Brain microvascular endothelial cell (primary cell): ENCODE measurements around the gene SERPINI1.

Source experiments
- DNase-seq: peaks from one replicate; pipeline ENCODE4 v3.0.0-alpha.2; 2020
- H3K27ac ChIP-seq: fragments of 250-450 bp; sonication (Bioruptor Pico); 2 replicates; pipeline ENCODE4 v1.5.1; 2020; ENCODE audit warnings: mild to moderate bottlenecking, moderate library complexity
- H3K27me3 ChIP-seq: fragments of 250-450 bp; sonication (Bioruptor Pico); replicated peaks from 2 replicates; pipeline ENCODE4 v1.5.1; 2020; ENCODE audit warnings: mild to moderate bottlenecking
- H3K36me3 ChIP-seq: fragments of 250-450 bp; sonication (Bioruptor Pico); replicated peaks from 2 replicates; pipeline ENCODE4 v1.5.1; 2020; ENCODE audit warnings: mild to moderate bottlenecking
- H3K4me3 ChIP-seq: 2 replicates; pipeline ENCODE4 v1.5.1; 2011; ENCODE audit warnings: low read depth, mild to moderate bottlenecking, control low read depth, low read length, moderate library complexity
- in situ Hi-C: cut with HindIII; loops from 2 replicates; pipeline ENCODE4 v1.10.0; 2017; ENCODE audit warnings: low sequenced_read_pairs, low pct_ligation_motif_present
- TF ChIP-seq, protein P1 (sequence below): IDR thresholded peaks from 2 replicates; pipeline ENCODE4 v1.5.1; 2011; ENCODE audit warnings: low read depth, mild to moderate bottlenecking, moderate library complexity, low read length, control low read depth, inconsistent platforms; ENCODE audit errors: missing control alignments

SERPINI1 gene

DNA sequence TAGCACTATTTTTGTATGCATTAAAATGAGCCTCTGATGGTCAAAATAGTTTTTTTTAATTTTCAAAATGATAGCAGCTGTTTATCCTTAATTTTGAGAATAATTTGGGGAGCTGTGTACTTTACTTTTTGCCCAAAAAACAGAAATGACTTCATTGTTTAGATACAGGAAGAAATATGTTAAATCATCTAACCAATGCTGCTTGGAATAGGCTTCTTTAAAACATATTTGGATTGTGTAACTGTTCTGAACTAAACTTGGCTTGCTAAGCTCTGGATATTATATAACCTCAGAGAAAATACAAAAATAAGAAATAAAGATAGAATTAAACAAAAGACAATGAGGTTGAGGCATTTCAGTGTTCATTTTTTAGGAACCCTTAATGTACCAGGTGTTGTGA lies 119.3 kb downstream of the SERPINI1 start:
- in situ Hi-C loops = no loop called here
- no peaks in the 10 kb centered on the region for H3K27me3 ChIP-seq
- H3K4me3 ChIP-seq = no peak overlapping the region
- H3K27ac ChIP-seq = no peak overlapping the region
- H3K36me3 ChIP-seq = no peaks in the 10 kb centered on the region
- TF ChIP-seq, protein P1, sequence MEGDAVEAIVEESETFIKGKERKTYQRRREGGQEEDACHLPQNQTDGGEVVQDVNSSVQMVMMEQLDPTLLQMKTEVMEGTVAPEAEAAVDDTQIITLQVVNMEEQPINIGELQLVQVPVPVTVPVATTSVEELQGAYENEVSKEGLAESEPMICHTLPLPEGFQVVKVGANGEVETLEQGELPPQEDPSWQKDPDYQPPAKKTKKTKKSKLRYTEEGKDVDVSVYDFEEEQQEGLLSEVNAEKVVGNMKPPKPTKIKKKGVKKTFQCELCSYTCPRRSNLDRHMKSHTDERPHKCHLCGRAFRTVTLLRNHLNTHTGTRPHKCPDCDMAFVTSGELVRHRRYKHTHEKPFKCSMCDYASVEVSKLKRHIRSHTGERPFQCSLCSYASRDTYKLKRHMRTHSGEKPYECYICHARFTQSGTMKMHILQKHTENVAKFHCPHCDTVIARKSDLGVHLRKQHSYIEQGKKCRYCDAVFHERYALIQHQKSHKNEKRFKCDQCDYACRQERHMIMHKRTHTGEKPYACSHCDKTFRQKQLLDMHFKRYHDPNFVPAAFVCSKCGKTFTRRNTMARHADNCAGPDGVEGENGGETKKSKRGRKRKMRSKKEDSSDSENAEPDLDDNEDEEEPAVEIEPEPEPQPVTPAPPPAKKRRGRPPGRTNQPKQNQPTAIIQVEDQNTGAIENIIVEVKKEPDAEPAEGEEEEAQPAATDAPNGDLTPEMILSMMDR = no peak
- no peak for DNase-seq

DNA sequence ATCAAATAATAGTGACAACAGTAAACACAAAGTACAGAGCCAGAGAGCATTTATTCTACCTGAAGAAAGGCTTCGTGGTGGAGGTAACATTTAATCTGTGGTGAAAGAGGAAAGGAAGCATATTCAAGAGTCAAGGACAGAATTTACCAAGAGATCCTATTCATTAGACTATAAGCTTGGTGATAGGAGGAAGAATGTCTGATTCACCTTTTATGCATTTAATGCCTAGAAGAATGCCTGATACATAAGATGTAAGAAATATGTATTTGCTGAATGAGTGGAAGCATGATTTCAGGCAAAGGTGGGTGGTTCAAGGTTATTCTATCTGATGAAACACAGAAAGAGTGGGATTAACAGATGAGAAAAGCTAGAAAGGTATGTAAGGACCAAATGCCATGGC lies 119.8 kb downstream of the SERPINI1 start:
- H3K27ac ChIP-seq = no peak overlapping the region

DNA sequence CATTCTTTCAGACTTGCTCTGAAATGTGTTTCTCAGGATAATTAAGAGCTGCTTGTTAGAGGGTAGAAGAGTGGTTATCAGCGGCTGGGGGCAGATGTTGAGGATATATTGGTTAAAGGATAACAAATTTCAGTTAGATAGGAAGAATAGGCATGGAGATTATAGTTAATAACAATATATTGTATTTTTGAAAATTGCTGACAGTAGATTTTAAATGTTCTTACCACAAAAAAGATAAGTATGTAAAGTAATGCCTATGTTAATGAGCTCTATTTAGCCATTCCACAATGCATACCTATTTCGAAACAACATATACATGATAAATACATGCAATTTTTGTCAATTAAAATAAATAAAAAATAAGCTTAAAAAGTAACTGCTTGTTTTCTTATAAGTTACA lies 123.3 kb downstream of the SERPINI1 start:
- Histone ChIP-seq H3K4me3 (no peak overlapping the region), H3K27me3 (no peaks in the 10 kb centered on the region)
- TF ChIP-seq, protein P1 = no peak

More for the DNA sequence above, 119.8 kb downstream of the SERPINI1 start:
- H3K27me3 ChIP-seq = no peaks in the 10 kb centered on the region
- in situ Hi-C loops = no loop called here
- no peak overlapping the region for H3K4me3 ChIP-seq
- H3K36me3 ChIP-seq = no peaks in the 10 kb centered on the region
- TF ChIP-seq, protein P1 = no peak
- DNase-seq = no peak

DNA sequence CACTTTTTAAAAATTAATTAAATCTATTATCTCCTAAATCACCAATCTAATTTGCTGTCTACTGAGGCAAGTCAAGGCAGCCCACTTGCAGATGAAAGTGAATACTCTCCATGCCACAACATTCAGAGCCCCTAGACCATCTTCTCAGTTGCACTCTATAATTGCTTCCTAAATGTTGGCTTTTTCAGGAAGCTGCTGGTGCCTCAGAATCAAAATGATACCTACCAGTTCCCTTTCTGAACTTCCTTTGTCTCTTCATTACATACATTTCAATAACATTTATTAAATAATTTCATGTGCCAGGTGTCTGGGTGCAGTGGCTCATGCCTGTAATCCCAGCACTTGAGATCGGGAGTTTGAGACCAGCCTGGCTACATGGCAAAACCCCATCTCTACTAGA lies 124.1 kb downstream of the SERPINI1 start:
- in situ Hi-C loops = no loop called here
- DNase-seq = no peak
- Histone ChIP-seq H3K27ac (no peak overlapping the region), H3K27me3 (no peaks in the 10 kb centered on the region), H3K4me3 (no peak overlapping the region), H3K36me3 (no peaks in the 10 kb centered on the region)
- TF ChIP-seq, protein P1 = no peak

More for the DNA sequence above, 123.3 kb downstream of the SERPINI1 start:
- H3K36me3 ChIP-seq = no peaks in the 10 kb centered on the region
- no peak for DNase-seq
- H3K27ac ChIP-seq = no peak overlapping the region
- in situ Hi-C loops = no loop called here

DNA sequence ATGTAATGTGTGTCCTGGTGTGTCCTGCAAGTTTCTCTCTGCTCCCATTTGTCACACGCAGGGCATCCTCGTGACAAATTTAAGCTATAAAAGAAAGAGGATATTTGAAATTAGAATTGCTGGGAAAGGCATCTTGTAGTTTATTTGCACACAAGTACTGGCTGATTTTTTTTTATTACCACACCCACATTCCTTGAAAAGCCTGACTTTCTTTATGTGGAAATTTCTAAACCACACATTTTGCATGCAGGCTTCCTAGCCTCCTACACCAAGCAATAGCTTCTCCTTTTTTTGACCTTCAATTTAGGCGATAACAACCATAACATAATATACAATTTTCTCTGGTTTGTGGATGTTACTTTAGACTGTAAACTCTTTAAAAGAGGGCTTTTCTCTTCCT lies 126.1 kb downstream of the SERPINI1 start:
- in situ Hi-C loops = no loop called here
- TF ChIP-seq, protein P1 = no peak
- DNase-seq = no peak

DNA sequence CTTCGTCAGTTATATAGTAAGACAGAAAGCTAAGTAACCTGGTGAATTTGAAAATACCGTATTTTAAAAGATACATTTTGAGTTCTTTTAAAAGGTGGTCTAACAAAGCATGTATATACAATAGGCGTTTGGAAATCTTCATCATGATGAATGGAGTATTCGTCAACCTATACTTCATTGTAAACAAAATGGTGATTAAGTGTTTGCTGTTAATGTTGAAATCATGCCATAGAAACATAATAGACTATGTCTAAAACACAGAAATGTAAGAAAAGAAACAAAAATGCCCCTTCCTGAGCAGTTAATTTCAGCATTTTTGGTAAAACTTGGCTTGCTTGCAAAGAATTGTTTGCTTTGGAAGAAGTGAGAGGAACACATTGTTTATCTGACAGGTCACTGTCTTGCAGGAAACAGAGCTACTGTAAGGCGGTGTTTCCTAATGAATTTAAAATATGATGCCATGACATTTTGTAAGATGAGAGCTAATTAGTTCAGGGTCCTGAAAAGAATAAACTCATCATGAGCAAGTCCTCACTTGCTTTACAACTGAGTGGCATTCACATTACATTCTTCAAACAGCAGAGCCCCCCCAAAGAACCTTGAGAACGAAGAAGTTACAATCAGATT lies 126.7 kb downstream of the SERPINI1 start:
- Histone ChIP-seq H3K27ac (no peak overlapping the region), H3K36me3 (no peaks in the 10 kb centered on the region), H3K27me3 (no peaks in the 10 kb centered on the region), H3K4me3 (no peak overlapping the region)
- in situ Hi-C loops = no loop called here
- no peak for DNase-seq
- TF ChIP-seq, protein P1 = no peak

More for the DNA sequence above, 126.1 kb downstream of the SERPINI1 start:
- Histone ChIP-seq H3K27me3 (no peaks in the 10 kb centered on the region), H3K4me3 (no peak overlapping the region), H3K36me3 (no peaks in the 10 kb centered on the region), H3K27ac (no peak overlapping the region)
